ENCODE data around the gene JPT2.

JPT2 gene

DNA sequence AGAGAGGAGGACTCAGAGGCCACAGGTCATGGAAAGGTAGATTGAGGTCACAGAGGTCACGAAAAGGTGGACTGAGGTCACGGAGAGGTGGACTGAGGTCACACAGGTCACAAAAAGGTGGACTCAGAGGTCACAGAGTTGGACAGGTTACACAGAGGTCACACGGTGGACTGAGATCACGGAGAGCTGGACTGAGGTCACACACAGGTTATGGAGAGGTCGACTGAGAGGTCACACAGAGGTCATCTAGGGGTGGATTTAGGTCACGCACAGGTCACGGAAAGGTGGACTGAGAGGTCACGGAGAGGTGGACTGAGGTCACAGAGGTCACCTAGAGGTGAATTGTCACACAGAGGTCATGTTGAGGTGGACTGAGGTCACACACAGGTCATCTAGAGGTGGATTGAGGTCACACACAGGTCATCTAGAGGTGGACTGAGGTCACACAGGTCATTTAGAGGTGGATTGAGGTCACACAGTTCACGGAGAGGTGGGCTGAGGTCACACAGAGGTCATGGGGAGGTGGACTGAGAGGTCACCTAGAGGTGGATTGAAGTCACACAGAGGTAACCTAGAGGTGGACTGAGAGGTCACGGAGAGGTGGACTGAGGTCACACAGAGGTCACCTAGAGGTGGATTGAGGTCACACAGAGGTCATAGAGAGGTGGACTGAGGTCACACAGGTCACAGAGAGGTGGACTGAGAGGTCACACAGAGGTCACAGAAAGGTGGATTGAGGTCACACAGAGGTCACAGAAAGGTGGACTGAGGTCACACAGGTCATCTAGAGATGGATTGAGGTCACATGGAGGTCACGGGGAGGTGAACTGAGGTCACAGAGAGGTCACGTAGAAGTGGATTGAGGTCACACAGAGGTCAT lies 26.7 kb upstream of the JPT2 start:
- DNase-seq (ENCODE audit: low read depth): no peak
- TF ChIP-seq, protein P1, sequence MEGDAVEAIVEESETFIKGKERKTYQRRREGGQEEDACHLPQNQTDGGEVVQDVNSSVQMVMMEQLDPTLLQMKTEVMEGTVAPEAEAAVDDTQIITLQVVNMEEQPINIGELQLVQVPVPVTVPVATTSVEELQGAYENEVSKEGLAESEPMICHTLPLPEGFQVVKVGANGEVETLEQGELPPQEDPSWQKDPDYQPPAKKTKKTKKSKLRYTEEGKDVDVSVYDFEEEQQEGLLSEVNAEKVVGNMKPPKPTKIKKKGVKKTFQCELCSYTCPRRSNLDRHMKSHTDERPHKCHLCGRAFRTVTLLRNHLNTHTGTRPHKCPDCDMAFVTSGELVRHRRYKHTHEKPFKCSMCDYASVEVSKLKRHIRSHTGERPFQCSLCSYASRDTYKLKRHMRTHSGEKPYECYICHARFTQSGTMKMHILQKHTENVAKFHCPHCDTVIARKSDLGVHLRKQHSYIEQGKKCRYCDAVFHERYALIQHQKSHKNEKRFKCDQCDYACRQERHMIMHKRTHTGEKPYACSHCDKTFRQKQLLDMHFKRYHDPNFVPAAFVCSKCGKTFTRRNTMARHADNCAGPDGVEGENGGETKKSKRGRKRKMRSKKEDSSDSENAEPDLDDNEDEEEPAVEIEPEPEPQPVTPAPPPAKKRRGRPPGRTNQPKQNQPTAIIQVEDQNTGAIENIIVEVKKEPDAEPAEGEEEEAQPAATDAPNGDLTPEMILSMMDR (conservative IDR thresholded peaks at IDR 0.05; ENCODE audit: low read depth, low read length): no peak

DNA sequence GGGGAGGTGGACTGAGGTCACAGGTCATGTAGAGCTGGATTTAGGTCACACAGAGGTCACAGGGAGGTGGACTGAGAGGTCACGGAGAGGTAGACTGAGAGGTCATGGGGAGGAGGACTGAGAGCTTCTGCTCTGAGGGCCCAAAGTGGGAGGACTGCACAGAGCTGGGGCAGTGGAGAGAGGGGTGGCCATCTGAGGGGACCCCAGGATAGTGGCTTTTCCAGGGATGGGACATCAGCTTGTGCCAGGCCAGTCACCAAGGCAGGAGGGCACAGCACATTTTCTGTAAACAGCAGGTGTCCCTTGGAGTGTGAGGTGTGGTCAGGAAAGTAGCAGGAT lies 26.1 kb upstream of the JPT2 start:
- TF ChIP-seq, protein P1 (conservative IDR thresholded peaks at IDR 0.05; ENCODE audit: low read depth, low read length): no peak
- no peak for DNase-seq (ENCODE audit: low read depth)
- no peak overlapping the region for H3K4me3 ChIP-seq (ENCODE audit: low read length)

More for the DNA sequence above, 26.7 kb upstream of the JPT2 start:
- H3K4me3 ChIP-seq (ENCODE audit: low read length): no peak overlapping the region

DNA sequence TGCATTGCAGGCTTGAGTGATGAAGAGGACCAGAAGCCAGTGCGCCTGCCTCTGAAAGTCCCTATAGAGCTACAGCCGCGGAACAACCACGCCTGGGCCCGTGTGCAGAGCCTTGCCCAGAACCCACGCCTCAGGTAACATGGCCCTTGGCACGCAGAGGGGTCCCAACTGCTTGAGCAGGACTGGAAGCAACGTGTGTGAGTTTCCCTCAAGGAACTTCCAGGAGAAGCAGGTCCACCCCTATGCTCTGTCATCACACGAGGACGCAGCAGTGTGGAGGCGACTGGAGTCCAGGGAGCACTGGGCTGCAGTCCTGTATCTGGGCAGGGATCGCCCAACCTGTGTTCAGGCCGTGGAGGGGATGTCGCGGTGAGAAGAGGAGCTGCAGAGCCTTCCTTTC lies 25.1 kb upstream of the JPT2 start:
- no peak for DNase-seq (ENCODE audit: low read depth)
- TF ChIP-seq, protein P1 (conservative IDR thresholded peaks at IDR 0.05; ENCODE audit: low read depth, low read length): no peak
- no peak overlapping the region for H3K4me3 ChIP-seq (ENCODE audit: low read length)

DNA sequence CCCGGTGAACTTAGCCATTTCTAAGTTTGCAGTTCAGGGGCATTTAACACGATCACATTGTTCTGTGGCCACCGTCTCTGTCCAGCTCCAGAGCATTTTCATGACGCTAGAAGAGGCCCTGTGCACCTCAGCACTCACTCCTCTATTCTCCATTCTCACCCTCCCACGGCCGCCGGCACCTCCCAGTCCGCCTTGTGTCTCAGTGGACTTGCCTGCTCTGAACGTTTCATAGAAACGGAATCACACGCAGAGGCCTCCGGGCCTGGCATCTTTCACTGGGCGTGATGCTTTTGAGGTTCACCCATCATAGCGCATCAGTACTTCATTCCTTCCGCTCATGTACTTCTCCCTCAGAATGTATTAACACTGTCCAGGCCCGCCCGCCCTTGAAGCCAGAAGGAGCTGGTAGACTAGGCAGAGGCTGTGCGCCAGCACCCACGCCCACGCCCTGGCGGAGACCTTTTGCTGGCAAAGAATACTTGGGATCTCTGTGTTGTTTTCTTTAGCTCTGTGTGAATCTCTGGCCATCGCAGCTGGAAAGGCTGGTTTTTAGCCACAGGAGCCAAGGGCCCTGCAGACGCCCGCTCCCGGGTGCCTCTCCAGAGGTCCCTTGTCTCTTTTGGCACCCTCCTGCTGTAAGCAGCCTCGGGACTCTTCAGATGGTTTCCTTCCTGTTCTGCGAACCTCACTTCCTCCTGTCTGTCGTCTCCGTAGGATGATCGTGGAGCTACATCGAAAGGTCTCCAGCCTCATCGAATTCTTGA lies 23.4 kb upstream of the JPT2 start:
- DNase-seq (ENCODE audit: low read depth): no peak
- H3K4me3 ChIP-seq (ENCODE audit: low read length): no peak overlapping the region
- TF ChIP-seq, protein P1 (conservative IDR thresholded peaks at IDR 0.05; ENCODE audit: low read depth, low read length): no peak

DNA sequence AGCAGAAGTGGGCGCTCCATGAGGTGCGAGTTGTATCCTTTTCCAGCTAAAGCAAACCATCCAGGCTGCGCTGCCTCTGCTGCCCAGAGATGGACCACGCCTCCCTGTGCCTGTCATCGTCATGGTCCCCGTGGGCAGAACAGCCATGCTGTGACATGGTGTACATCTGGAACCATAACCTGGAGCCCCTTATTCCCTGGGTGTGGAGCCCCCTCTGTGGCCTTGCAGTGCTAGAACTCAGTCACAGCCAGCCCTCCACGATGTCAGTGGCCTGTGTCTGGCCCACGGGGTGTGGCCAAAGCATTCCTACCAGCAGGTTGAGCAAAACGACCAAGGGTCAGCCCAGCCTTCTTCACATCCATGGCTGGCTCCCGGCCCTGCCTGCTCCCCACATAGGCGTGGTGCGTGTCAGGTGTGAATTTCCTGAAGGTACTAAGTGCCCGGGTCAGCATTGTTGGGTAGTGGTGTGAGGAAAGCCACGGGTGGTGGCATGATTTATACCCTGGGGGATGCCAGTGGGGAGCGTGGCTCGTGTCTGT lies 22.7 kb upstream of the JPT2 start:
- H3K4me3 ChIP-seq (ENCODE audit: low read length): no peak overlapping the region
- TF ChIP-seq, protein P1 (conservative IDR thresholded peaks at IDR 0.05; ENCODE audit: low read depth, low read length): no peak
- DNase-seq (ENCODE audit: low read depth): no peak

DNA sequence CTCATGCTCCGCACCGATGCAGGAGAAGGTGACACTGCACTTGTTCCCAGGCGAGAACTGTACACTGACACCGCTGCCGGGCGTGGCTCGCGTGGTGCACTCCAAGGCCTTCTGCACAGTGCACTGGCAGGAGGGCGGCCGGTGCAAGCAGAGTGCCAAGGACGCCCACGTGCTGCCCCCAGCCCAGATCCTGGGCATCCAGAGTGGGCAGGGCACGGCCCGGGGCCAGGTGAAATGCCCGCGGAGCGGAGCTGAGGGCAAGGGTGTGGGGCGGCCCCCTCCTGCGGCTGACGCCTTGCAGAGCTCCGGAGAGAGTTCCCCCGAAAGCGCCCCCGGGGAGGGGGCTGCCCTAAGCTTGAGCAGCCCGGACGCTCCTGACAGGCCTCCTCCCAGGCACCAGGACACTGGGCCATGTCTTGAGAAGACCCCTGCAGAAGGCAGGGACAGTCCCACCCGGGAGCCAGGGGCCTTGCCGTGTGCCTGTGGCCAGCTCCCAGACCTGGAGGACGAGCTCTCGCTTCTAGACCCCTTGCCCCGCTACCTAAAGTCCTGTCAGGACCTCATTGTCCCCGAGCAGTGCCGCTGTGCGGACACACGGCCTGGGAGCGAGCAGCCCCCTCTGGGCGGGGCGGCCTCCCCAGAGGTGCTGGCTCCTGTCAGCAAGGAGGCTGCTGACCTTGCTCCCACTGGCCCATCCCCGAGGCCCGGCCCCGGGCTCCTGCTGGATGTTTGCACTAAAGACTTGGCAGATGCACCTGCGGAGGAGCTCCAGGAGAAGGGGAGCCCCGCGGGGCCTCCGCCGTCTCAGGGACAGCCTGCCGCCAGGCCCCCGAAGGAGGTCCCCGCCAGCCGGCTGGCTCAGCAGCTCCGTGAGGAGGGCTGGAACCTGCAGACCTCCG lies 21.9 kb upstream of the JPT2 start:
- TF ChIP-seq, protein P1 (conservative IDR thresholded peaks at IDR 0.05; ENCODE audit: low read depth, low read length): no peak
- no peak for DNase-seq (ENCODE audit: low read depth)

More for the DNA sequence above, 21.9 kb upstream of the JPT2 start:
- no peak overlapping the region for H3K4me3 ChIP-seq (ENCODE audit: low read length)

All from retinal pigment epithelial cell (primary cell).